Measurements from ENCODE around the gene USP7. TPM values are rescaled to one million over a fixed set of nuclear protein-coding genes. Genes with fewer than 3 reads are reported as not detected.

The USP7 gene
- total and polyA plus RNA-seq, 12 donors, result 22.2 to 84.8 (median 65.7) TPM

DNA sequence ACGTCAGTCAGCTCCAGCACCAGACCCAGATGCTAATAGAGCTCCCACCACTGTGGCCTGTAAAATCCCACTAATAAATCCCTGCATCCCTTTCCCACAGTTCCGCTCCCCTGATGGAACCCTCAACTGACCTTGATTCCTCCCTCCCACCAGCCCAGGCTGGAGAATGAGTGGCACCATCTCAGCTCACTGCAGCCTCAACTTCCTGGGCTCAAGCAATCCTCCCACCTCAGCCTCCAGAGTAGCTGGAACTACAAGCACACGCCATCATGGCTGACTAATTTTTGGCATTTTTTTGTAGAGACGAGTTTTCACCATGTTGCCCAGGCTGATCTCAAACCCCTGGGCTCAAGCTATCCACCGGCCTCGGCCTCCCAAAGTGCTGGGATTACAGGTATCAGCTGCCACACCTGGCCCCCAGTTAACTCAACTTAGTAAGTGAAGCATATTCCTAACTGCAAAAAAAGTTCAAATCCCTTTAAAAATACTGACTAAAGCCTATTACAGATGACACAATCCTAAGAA is 15.6 kb downstream of the USP7 start:
- DNase-seq (no peak), ATAC-seq (no peak)
- Histone ChIP-seq H3K27me3 (no peaks in the 10 kb centered on the region), H3K27ac (no peak overlapping the region), H3K4me3 (no peak overlapping the region), H3K9me3 (no peaks in the 10 kb centered on the region), H3K4me1 (peaks cover 24 to 99% (median 95%) of the 10 kb centered on the region in 9 donors), H3K36me3 (no peaks in the 10 kb centered on the region)
- WGBS, 2 donors, result 86 to 92% methylated on average over 6 of the region's 6 CpGs
- TF ChIP-seq, protein P1, sequence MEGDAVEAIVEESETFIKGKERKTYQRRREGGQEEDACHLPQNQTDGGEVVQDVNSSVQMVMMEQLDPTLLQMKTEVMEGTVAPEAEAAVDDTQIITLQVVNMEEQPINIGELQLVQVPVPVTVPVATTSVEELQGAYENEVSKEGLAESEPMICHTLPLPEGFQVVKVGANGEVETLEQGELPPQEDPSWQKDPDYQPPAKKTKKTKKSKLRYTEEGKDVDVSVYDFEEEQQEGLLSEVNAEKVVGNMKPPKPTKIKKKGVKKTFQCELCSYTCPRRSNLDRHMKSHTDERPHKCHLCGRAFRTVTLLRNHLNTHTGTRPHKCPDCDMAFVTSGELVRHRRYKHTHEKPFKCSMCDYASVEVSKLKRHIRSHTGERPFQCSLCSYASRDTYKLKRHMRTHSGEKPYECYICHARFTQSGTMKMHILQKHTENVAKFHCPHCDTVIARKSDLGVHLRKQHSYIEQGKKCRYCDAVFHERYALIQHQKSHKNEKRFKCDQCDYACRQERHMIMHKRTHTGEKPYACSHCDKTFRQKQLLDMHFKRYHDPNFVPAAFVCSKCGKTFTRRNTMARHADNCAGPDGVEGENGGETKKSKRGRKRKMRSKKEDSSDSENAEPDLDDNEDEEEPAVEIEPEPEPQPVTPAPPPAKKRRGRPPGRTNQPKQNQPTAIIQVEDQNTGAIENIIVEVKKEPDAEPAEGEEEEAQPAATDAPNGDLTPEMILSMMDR (IDR thresholded peaks at IDR 0.05), result no peak
- intact Hi-C loops (cut with DNase I), result no loop called here

DNA sequence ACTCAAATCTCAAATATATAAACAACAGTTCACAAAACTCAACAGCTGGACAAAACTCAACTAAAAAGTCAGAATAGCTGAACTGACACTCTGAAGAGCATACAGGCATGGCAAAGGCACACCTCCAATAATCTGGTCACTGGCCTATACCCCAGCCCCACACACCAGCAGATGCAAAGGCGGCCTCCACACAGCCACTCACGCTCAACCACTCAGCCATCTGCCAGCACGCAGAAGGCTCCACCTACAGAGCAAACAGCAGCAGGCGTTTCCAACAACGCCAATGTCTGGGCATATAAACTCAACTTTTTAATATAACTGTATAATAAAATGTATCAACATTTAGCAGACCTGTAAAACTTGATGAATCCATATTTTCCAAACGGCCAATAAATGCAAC is 17.2 kb downstream of the USP7 start:
- no peaks in the 10 kb centered on the region for H3K9me3 ChIP-seq
- DNase-seq (no peak), ATAC-seq (peak in 1 of 8 donors; percentile 41)
- no peak overlapping the region for H3K27ac ChIP-seq
- no peaks in the 10 kb centered on the region for H3K36me3 ChIP-seq
- WGBS, 2 donors, result 78 to 85% methylated on average over 6 of the region's 6 CpGs
- intact Hi-C loops (cut with DNase I), result no loop called here
- H3K4me1 ChIP-seq, result peaks cover 28 to 99% (median 95%) of the 10 kb centered on the region in 9 donors
- no peak overlapping the region for H3K4me3 ChIP-seq
- TF ChIP-seq, protein P1 (IDR thresholded peaks at IDR 0.05), result no peak
- no peaks in the 10 kb centered on the region for H3K27me3 ChIP-seq

DNA sequence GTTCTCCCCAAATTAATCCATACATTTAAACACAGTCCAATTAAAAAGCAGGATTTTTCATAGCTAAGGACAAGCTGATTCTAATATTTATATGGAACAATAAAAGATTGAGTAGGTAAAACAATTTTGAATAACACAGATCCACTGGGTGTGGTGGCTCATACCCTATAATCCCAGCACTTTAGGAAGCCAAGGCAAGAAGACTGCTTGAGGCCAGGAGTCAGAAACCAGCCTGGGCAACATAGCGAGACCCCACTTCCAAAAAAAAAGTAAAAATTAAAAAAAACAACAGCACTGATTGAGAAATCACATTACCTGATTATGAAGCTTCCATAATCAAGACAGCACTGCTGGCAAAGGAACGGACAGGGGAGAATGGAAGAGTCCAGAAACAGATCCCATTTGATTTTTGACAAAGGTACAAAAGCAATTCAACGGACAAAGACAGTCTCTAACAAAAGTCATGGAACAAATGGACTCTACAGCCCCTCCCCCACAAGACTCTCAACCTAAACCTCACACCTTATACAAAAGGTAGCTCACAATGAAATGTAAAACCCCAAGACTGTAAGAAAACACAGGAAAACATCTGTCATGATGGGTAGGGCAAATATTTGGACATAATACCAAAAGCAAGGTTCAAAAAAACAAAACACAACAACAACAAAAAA is 17.9 kb downstream of the USP7 start:
- Histone ChIP-seq H3K27me3 (no peaks in the 10 kb centered on the region), H3K36me3 (no peaks in the 10 kb centered on the region), H3K9me3 (no peaks in the 10 kb centered on the region), H3K27ac (no peak overlapping the region), H3K4me1 (peaks cover 24 to 97% (median 88%) of the 10 kb centered on the region in 9 donors), H3K4me3 (no peak overlapping the region)
- intact Hi-C loops (cut with DNase I), result no loop called here
- WGBS, 2 donors, result 85 to 89% methylated on average over 3 of the region's 3 CpGs
- DNase-seq (no peak), ATAC-seq (no peak)
- TF ChIP-seq, protein P1 (IDR thresholded peaks at IDR 0.05), result no peak

DNA sequence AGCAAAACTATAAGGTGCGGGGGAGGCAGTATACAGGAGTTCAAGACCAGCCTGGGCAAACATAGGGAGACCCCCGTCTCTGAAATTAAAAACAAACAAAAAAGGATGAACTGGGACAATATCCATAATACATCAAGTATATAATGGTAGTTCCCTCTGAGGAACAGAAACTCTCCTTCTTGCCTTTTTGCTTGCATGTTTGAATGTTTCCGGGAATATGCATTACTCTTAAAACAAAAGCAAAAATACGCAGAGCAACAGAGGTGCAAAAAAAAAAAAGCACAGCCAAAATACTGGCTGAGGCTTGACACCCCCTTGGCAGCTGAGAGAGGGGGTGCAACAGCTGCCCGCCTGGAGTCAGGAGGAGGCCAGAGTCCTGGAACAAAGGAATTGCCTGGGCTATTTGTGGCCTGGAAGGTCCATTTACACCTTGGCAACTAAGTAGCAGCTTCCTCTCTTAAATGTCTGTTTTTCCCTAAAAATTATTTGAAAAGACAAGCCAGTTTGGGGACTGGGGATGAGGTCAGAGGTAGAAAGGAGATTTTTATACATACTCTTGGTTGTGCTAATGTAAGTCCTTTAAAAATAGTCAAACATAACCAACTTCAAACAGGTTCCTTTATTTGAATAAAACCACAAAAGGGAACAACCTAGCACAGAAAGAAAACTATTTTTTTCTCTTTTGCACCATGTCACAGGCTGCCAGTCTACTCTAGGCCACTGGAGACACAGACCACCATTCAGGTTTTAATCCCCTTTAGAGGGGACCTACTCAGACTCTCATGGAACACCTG is 19.5 kb downstream of the USP7 start:
- H3K36me3 ChIP-seq, result no peaks in the 10 kb centered on the region
- H3K27ac ChIP-seq, result peak overlapping the region in 1 of 10 donors; percentile 62
- intact Hi-C loops (cut with DNase I), result no loop called here
- peaks cover 21 to 96% (median 87%) of the 10 kb centered on the region in 9 donors for H3K4me1 ChIP-seq
- WGBS, 2 donors, result 59 to 66% methylated on average over 5 of the region's 5 CpGs
- TF ChIP-seq, protein P1 (IDR thresholded peaks at IDR 0.05), result no peak
- no peaks in the 10 kb centered on the region for H3K9me3 ChIP-seq
- ATAC-seq, result no peak
- H3K4me3 ChIP-seq, result no peak overlapping the region
- no peak for DNase-seq
- H3K27me3 ChIP-seq, result no peaks in the 10 kb centered on the region
